Subcutaneous abdominal adipose tissue (tissue), 5 donors: Measurements from ENCODE around the gene RGS7.
"Not testable (repeated sequence)": the region's sequence is repeated elsewhere in the genome, so short reads cannot be mapped to it uniquely, and the experiment has no call there.

Experiments used
- H3K27ac ChIP-seq: one replicate; pipeline ENCODE4 v1.7.0; 2013; ENCODE audit warnings: low read depth, mild to moderate bottlenecking, inconsistent platforms, low read length, moderate library complexity
- H3K27me3 ChIP-seq, 5 donors: one replicate each; pipeline ENCODE4 v1.7.0; 2013; ENCODE audit warnings: low read length in 5 of 5, inconsistent platforms in 1 of 5; ENCODE audit not compliant: control insufficient read depth in 5 of 5, insufficient read depth in 4 of 5
- H3K36me3 ChIP-seq, 5 donors: one replicate each; pipeline ENCODE4 v1.7.0; 2013; ENCODE audit warnings: low read length in 5 of 5; ENCODE audit not compliant: control insufficient read depth in 5 of 5, insufficient read depth in 5 of 5
- H3K4me1 ChIP-seq, 5 donors: one replicate each; pipeline ENCODE4 v1.7.0; 2013; ENCODE audit warnings: low read length in 5 of 5, mild to moderate bottlenecking in 3 of 5, moderate library complexity in 1 of 5; ENCODE audit not compliant: control insufficient read depth in 5 of 5, insufficient read depth in 5 of 5
- H3K4me3 ChIP-seq, 5 donors: one replicate each; pipeline ENCODE4 v1.7.0; 2013; ENCODE audit warnings: low read length in 5 of 5, low read depth in 1 of 5
- H3K9ac ChIP-seq, 5 donors: one replicate each; pipeline ENCODE4 v1.7.0; 2013; ENCODE audit warnings: low read length in 5 of 5, mild to moderate bottlenecking in 4 of 5, moderate library complexity in 3 of 5
- H3K9me3 ChIP-seq, 5 donors: one replicate each; pipeline ENCODE4 v1.7.0; 2013; ENCODE audit warnings: low read length in 5 of 5; ENCODE audit not compliant: control insufficient read depth in 5 of 5
- donor health status: healthy.
- donor health status: healthy.
- donor health status: healthy.
- donor health status: healthy.
- donor health status: healthy.

The RGS7 gene

GRCh38 chr1:241163363-241163762 is 193.6 kb downstream of the RGS7 start:
- Histone ChIP-seq H3K36me3 (no peaks in the 10 kb centered on the region), H3K27me3 (no peaks in the 10 kb centered on the region), H3K9ac (no peak overlapping the region)

GRCh38 chr1:241161188-241161689 is 195.8 kb downstream of the RGS7 start:
- H3K9me3 ChIP-seq: peaks cover 0 to 4% (median 0%) of the 10 kb centered on the region in 5 donors
- H3K9ac ChIP-seq: no peak overlapping the region
- no peak overlapping the region for H3K27ac ChIP-seq
- H3K36me3 ChIP-seq: no peaks in the 10 kb centered on the region
- no peaks in the 10 kb centered on the region for H3K27me3 ChIP-seq
- no peaks in the 10 kb centered on the region for H3K4me1 ChIP-seq
- H3K4me3 ChIP-seq: no peak overlapping the region

More at GRCh38 chr1:241163363-241163762, 193.6 kb downstream of the RGS7 start:
- no peak overlapping the region for H3K27ac ChIP-seq
- H3K4me3 ChIP-seq: no peak overlapping the region
- peaks cover 0 to 7% (median 2%) of the 10 kb centered on the region in 5 donors for H3K9me3 ChIP-seq
- H3K4me1 ChIP-seq: no peaks in the 10 kb centered on the region

GRCh38 chr1:241157435-241157834 is 199.6 kb downstream of the RGS7 start:
- no peak overlapping the region for H3K27ac ChIP-seq

GRCh38 chr1:241156231-241156965 is 200.6 kb downstream of the RGS7 start:
- Histone ChIP-seq H3K36me3 (no peaks in the 10 kb centered on the region), H3K4me1 (no peaks in the 10 kb centered on the region), H3K27ac (no peak overlapping the region), H3K27me3 (no peaks in the 10 kb centered on the region), H3K9me3 (peaks cover 0 to 6% (median 0%) of the 10 kb centered on the region in 5 donors), H3K4me3 (no peak overlapping the region), H3K9ac (no peak overlapping the region)

More at GRCh38 chr1:241157435-241157834, 199.6 kb downstream of the RGS7 start:
- Histone ChIP-seq H3K27me3 (no peaks in the 10 kb centered on the region), H3K4me3 (no peak overlapping the region), H3K36me3 (no peaks in the 10 kb centered on the region), H3K4me1 (no peaks in the 10 kb centered on the region), H3K9ac (no peak overlapping the region), H3K9me3 (peaks cover 0 to 4% (median 0%) of the 10 kb centered on the region in 5 donors)

GRCh38 chr1:241145881-241146280 is 211.1 kb downstream of the RGS7 start:
- no peaks in the 10 kb centered on the region for H3K36me3 ChIP-seq

GRCh38 chr1:241143765-241144442 is 213.1 kb downstream of the RGS7 start:
- Histone ChIP-seq H3K27ac (no peak overlapping the region), H3K4me3 (no peak overlapping the region), H3K27me3 (no peaks in the 10 kb centered on the region), H3K36me3 (no peaks in the 10 kb centered on the region), H3K9me3 (peaks cover 0 to 3% (median 0%) of the 10 kb centered on the region in 5 donors), H3K9ac (no peak overlapping the region), H3K4me1 (no peaks in the 10 kb centered on the region)

More at GRCh38 chr1:241145881-241146280, 211.1 kb downstream of the RGS7 start:
- H3K9ac ChIP-seq: no peak overlapping the region
- H3K4me3 ChIP-seq: no peak overlapping the region
- H3K4me1 ChIP-seq: no peaks in the 10 kb centered on the region
- H3K27me3 ChIP-seq: no peaks in the 10 kb centered on the region
- peaks cover 0 to 3% (median 0%) of the 10 kb centered on the region in 5 donors for H3K9me3 ChIP-seq
- no peak overlapping the region for H3K27ac ChIP-seq

GRCh38 chr1:241142493-241142892 is 214.5 kb downstream of the RGS7 start:
- no peaks in the 10 kb centered on the region for H3K4me1 ChIP-seq
- no peak overlapping the region for H3K4me3 ChIP-seq
- H3K27ac ChIP-seq: no peak overlapping the region
- H3K36me3 ChIP-seq: no peaks in the 10 kb centered on the region
- H3K27me3 ChIP-seq: no peaks in the 10 kb centered on the region
- H3K9me3 ChIP-seq: peaks cover 0 to 3% (median 0%) of the 10 kb centered on the region in 5 donors
- H3K9ac ChIP-seq: no peak overlapping the region

GRCh38 chr1:241141646-241142045 is 215.4 kb downstream of the RGS7 start:
- H3K4me3 ChIP-seq, H3K4me1 ChIP-seq, H3K9ac ChIP-seq, H3K9me3 ChIP-seq, H3K27me3 ChIP-seq, H3K27ac ChIP-seq, H3K36me3 ChIP-seq: not testable (repeated sequence)

GRCh38 chr1:241140670-241141069 is 216.3 kb downstream of the RGS7 start:
- Histone ChIP-seq H3K9ac (no peak overlapping the region), H3K27ac (no peak overlapping the region)

GRCh38 chr1:241139047-241139446 is 218.0 kb downstream of the RGS7 start:
- Histone ChIP-seq H3K9ac (no peak overlapping the region), H3K27me3 (no peaks in the 10 kb centered on the region), H3K36me3 (no peaks in the 10 kb centered on the region), H3K9me3 (no peaks in the 10 kb centered on the region), H3K4me1 (no peaks in the 10 kb centered on the region), H3K4me3 (no peak overlapping the region), H3K27ac (no peak overlapping the region)

More at GRCh38 chr1:241140670-241141069, 216.3 kb downstream of the RGS7 start:
- Histone ChIP-seq H3K27me3 (no peaks in the 10 kb centered on the region), H3K4me3 (no peak overlapping the region), H3K36me3 (no peaks in the 10 kb centered on the region), H3K9me3 (no peaks in the 10 kb centered on the region), H3K4me1 (no peaks in the 10 kb centered on the region)
